Measurements from ENCODE around the gene TMEM139.

Gene TMEM139

GRCh38 chr7:143325240-143325639, 40.5 kb downstream of the TMEM139 start:
- no peak for DNase-seq (ENCODE audit: low spot score)

GRCh38 chr7:143327903-143328302, 43.1 kb downstream of the TMEM139 start:
- no peak for DNase-seq (ENCODE audit: low spot score)

- no peak for DNase-seq (ENCODE audit: low spot score)
Observed at GRCh38 chr7:143329471-143330170, 44.9 kb downstream of the TMEM139 start.

GRCh38 chr7:143331179-143331801, 46.5 kb downstream of the TMEM139 start:
- DNase-seq (ENCODE audit: low spot score): peak; percentile 70

- no peak for DNase-seq (ENCODE audit: low spot score)
Observed at GRCh38 chr7:143334244-143334643, 49.5 kb downstream of the TMEM139 start.

- DNase-seq (ENCODE audit: low spot score): no peak
Observed at GRCh38 chr7:143337216-143337615, 52.5 kb downstream of the TMEM139 start.
